ENCODE results near the gene CSTF1.

DNA sequence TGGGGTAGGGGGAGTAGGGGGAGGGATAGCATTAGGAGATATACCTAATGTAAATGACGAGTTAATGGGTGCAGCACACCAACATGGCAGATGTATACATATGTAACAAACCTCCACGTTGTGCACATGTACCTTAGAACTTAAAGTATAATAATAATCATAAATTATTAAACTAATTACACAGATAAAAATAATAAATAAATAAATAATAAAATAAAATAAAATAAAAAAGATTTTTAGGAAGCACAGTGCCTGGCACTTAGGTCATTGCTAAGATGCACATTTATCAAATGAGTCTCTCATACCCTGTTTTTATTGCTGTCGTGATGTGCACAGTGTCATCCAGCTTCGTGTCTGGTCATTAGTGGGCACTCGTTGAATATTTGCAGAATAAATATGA is 57.0 kb downstream of the CSTF1 start:
- TF ChIP-seq EZH2 (IDR thresholded peaks at IDR 0.05; ENCODE audit: borderline replicate concordance, low read depth, low read length, severe bottlenecking) (no peak), CTCF (IDR thresholded peaks at IDR 0.05; ENCODE audit: extremely low read depth in 1 of 2, insufficient read depth in 1 of 2, low read depth in 1 of 2, low read length in 2 of 2) (no peak)
